OCI-LY1 (cell line): ENCODE data around the gene KITLG.

ENCODE experiments used
- CTCF ChIP-seq: fragments of 200-600 bp; sonication (generic), shearing (Covaris generic); IDR thresholded peaks from 2 replicates; pipeline ENCODE4 v1.5.1; 2017; ENCODE audit warnings: mild to moderate bottlenecking, antibody characterized with exemption, low read length, moderate library complexity, mixed read lengths
- EZH2 ChIP-seq: fragments of 200-600 bp; sonication (generic), shearing (Covaris generic); IDR thresholded peaks from 2 replicates; pipeline ENCODE4 v1.8.0; 2017; ENCODE audit warnings: borderline replicate concordance, mixed run types, mild to moderate bottlenecking, antibody characterized with exemption, low read length, moderate library complexity, mixed read lengths

GRCh38 chr12:88490425-88490824 is 89.8 kb downstream of the KITLG start:
- no peak for TF ChIP-seq CTCF
- TF ChIP-seq EZH2 = no peak
